ENCODE results near the gene MRGPRG. TPM values are rescaled to one million over a fixed set of nuclear protein-coding genes. Genes with fewer than 3 reads are reported as not detected.

MRGPRG gene
- total RNA-seq, 4 donors from 2014 or later, result not detected

DNA sequence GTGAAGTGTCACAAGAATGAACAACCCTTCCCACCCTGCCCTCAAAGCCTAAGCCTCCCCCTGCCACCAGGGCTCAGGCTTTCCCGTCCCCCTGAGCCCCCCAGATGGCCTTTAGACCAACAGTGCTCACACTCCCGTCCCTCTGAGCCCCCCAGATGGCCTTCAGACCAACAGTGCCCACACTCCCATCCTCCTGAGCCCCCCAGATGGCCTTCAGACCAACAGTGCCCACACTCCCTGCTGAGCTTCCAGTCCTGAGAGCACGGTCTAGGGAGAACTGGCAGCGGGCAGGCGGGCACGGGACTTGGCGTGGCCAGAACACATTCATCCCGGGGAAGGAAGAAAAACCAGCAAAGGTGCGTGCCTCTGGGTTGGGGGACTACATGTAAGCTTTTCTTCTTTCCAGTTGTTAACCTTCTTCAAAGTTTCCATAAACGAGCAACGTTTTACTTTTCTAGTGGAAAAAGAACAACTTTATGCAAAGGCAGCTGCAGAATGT is 2.5 kb downstream of the MRGPRG start:
- Histone ChIP-seq H3K4me1 (peaks cover 0 to 13% (median 0%) of the 10 kb centered on the region in 3 donors), H3K9me3 (peaks cover 0 to 8% (median 0%) of the 10 kb centered on the region in 3 donors), H3K36me3 (no peaks in the 10 kb centered on the region), H3K27me3 (peaks cover 0 to 75% (median 3%) of the 10 kb centered on the region in 4 donors), H3K4me3 (no peak overlapping the region), H3K27ac (no peak overlapping the region)
- WGBS, 2 donors, result 38 to 61% methylated on average over 3 to 11 of the region's 11 CpGs
- TF ChIP-seq POLR2A (IDR thresholded peaks at IDR 0.05), result no peak
- TF ChIP-seq, protein P1, sequence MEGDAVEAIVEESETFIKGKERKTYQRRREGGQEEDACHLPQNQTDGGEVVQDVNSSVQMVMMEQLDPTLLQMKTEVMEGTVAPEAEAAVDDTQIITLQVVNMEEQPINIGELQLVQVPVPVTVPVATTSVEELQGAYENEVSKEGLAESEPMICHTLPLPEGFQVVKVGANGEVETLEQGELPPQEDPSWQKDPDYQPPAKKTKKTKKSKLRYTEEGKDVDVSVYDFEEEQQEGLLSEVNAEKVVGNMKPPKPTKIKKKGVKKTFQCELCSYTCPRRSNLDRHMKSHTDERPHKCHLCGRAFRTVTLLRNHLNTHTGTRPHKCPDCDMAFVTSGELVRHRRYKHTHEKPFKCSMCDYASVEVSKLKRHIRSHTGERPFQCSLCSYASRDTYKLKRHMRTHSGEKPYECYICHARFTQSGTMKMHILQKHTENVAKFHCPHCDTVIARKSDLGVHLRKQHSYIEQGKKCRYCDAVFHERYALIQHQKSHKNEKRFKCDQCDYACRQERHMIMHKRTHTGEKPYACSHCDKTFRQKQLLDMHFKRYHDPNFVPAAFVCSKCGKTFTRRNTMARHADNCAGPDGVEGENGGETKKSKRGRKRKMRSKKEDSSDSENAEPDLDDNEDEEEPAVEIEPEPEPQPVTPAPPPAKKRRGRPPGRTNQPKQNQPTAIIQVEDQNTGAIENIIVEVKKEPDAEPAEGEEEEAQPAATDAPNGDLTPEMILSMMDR (IDR thresholded peaks at IDR 0.05), result no peak
- DNase-seq, result no peak
- intact Hi-C loops (cut with DNase I), result no loop called here

DNA sequence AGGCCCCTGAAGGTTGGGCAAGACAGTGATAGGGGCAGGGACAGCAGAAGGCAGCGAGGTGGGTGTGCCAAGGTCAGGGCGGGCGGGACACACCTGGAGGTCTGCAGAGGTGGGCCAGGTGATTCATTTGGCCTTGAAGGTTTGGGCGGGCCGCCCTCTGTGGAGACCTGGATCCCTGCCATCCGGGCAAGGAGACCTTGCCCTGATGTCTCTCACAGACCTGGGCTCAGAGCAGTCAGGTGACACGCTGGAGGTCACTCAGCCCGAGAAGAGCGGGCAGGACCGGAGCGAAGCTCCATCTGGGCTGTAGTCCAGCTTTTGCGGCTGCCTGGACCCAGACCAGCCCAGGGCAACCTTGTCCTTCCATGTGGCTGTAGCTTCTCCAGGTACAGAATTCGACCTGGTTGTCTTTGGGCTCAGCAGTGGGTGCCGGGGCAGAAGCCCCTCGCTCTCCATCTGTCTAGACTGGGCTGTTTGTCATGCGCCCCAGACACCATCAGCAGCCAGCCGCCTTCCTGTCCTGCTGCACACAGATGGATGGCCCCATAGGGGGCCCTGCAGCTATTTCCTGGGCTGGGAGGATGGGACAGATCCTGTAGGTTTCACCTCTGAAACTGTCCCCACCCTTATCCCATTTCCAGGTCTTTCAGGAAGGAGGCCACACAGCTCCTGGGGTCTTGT is 3.1 kb downstream of the MRGPRG start:
- H3K27ac ChIP-seq, result no peak overlapping the region
- intact Hi-C loops (cut with DNase I), result no loop called here
- H3K27me3 ChIP-seq, result peaks cover 0 to 69% (median 3%) of the 10 kb centered on the region in 4 donors
- H3K4me1 ChIP-seq, result peaks cover 0 to 7% (median 0%) of the 10 kb centered on the region in 3 donors
- WGBS, 2 donors, result 47 to 65% methylated on average over 5 to 13 of the region's 17 CpGs
- no peak overlapping the region for H3K4me3 ChIP-seq
- H3K36me3 ChIP-seq, result no peaks in the 10 kb centered on the region
- no peak for TF ChIP-seq POLR2A (IDR thresholded peaks at IDR 0.05)
- TF ChIP-seq, protein P1 (IDR thresholded peaks at IDR 0.05), result no peak
- DNase-seq, result no peak
- H3K9me3 ChIP-seq, result peaks cover 0 to 8% (median 0%) of the 10 kb centered on the region in 3 donors

DNA sequence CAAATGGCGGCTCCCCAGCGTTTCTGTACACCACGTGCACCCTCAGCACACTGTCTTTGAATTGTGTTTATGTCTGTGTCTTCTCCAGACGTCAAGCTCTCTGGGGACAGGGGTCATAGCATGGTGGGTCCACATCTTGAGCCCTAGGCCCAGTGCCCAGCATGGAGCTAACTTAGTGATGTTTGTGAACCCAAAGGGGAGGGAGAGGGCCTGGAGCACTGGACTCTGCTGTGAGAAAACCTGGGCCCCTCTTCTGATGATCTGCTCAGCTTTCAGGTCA is 4.3 kb downstream of the MRGPRG start:
- no peak for TF ChIP-seq POLR2A (IDR thresholded peaks at IDR 0.05)
- TF ChIP-seq, protein P1 (IDR thresholded peaks at IDR 0.05), result no peak
- H3K9me3 ChIP-seq, result peaks cover 0 to 8% (median 0%) of the 10 kb centered on the region in 3 donors
- H3K4me1 ChIP-seq, result peaks cover 0 to 7% (median 0%) of the 10 kb centered on the region in 3 donors
- peaks cover 0 to 58% (median 3%) of the 10 kb centered on the region in 4 donors for H3K27me3 ChIP-seq
- no peak overlapping the region for H3K4me3 ChIP-seq
- H3K27ac ChIP-seq, result no peak overlapping the region
- H3K36me3 ChIP-seq, result no peaks in the 10 kb centered on the region
- 85 to 89% methylated on average over 4 of the region's 4 CpGs for WGBS, 2 donors
- DNase-seq, result no peak
- intact Hi-C loops (cut with DNase I), result no loop called here

DNA sequence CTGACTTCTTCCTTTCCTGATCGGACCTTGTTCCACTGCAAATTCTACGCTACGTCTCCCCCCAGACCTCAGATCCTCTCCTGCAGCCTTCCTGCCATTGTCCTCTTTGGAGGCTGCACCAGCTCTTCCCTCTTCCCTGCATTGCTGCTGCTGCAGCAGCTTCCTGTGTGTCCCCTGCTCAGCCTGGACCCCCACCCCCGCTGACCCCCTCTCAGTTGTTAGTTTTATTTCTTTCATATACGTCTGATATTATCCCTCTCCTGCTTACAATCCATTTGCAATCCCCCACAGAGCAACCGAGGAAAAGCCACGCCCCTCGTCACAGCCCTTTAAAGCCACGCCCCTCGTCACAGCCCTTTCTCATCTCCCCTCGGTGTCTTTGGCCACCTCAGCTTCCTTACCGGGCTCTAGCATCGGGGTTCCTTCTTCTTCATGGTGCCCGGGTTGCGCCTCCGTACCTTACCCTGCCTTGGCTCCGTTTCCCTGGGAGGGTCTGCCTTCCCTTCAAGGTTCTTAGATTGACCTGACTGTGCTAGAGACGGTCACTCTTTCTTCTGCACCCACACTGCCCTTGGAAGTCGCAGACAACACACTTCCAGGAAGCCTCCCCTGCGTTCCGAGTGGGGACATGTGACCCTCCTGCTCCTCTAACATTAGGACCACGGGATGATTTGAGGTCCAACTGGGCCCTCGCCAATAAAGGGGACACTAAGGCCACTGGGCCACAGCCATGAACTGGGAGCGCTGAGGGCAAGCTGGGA is 4.8 kb downstream of the MRGPRG start:
- Histone ChIP-seq H3K27me3 (peaks cover 0 to 53% (median 3%) of the 10 kb centered on the region in 4 donors), H3K9me3 (peaks cover 0 to 8% (median 0%) of the 10 kb centered on the region in 3 donors), H3K27ac (no peak overlapping the region), H3K36me3 (no peaks in the 10 kb centered on the region), H3K4me3 (no peak overlapping the region), H3K4me1 (peaks cover 0 to 7% (median 0%) of the 10 kb centered on the region in 3 donors)
- no peak for TF ChIP-seq POLR2A (IDR thresholded peaks at IDR 0.05)
- TF ChIP-seq, protein P1 (IDR thresholded peaks at IDR 0.05), result no peak
- WGBS, 2 donors, result 62 to 63% methylated on average over 20 to 22 of the region's 24 CpGs
- no peak for DNase-seq
- intact Hi-C loops (cut with DNase I), result no loop called here

DNA sequence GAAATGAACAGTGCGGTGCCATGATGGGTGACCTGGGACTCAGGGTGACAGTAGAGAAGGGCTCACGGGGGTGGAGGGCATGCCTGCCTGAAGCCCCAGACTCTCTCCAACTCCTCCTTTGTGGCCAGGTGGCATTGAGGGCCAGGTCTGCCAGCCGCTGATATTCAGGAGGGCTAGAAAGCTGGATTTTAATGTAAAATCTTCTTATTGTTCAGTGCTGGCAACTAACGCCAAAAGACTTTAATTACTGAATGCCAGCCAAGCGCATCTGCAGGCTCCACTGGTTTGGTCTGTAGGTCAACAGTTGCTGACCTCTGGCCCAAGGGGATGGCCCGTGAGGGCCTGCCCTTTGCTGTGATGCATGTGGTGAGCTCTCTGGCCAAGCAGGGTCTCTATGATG is 10.3 kb downstream of the MRGPRG start:
- DNase-seq, result no peak
- Histone ChIP-seq H3K4me3 (no peak overlapping the region), H3K27me3 (peaks cover 2 to 34% (median 4%) of the 10 kb centered on the region in 4 donors), H3K4me1 (peaks cover 0 to 13% (median 4%) of the 10 kb centered on the region in 3 donors), H3K9me3 (peaks cover 0 to 8% (median 0%) of the 10 kb centered on the region in 3 donors), H3K36me3 (no peaks in the 10 kb centered on the region), H3K27ac (no peak overlapping the region)
- TF ChIP-seq, protein P1 (IDR thresholded peaks at IDR 0.05), result no peak
- intact Hi-C loops (cut with DNase I), result no loop called here
- 56 to 74% methylated on average over 4 to 5 of the region's 6 CpGs for WGBS, 2 donors
